Hematopoietic multipotent progenitor cell treated with erythropoietin and hydrocortisone succinate and interleukin-3 and kit ligand, for 8 days (in vitro differentiated cells): ENCODE results near the gene CEMIP2.
A peak's percentile ranks its signal among the peaks of the same experiment; 100 is the strongest.

ENCODE experiments used
- DNase-seq: peaks from one replicate; pipeline ENCODE4 v3.0.0-alpha.2; 2015

CEMIP2 gene

GRCh38 chr9:71769175-71770161 lies 1.2 kb upstream of the CEMIP2 start:
- DNase-seq = peak; percentile 69

- DNase-seq = no peak
Observed at GRCh38 chr9:71767776-71768321, 464 bp downstream of the CEMIP2 start.

GRCh38 chr9:71767163-71767775 lies 1.0 kb downstream of the CEMIP2 start:
- no peak for DNase-seq

- no peak for DNase-seq
Observed at GRCh38 chr9:71766663-71767062, 1.6 kb downstream of the CEMIP2 start.

GRCh38 chr9:71765693-71766092 lies 2.6 kb downstream of the CEMIP2 start:
- DNase-seq = no peak

- no peak for DNase-seq
Observed at GRCh38 chr9:71764891-71765290, 3.4 kb downstream of the CEMIP2 start.

GRCh38 chr9:71764463-71764862 lies 3.9 kb downstream of the CEMIP2 start:
- no peak for DNase-seq

GRCh38 chr9:71763832-71764231 lies 4.5 kb downstream of the CEMIP2 start:
- DNase-seq = no peak

- DNase-seq = no peak
Observed at GRCh38 chr9:71762900-71763653, 5.2 kb downstream of the CEMIP2 start.

GRCh38 chr9:71761938-71762353 lies 6.4 kb downstream of the CEMIP2 start:
- DNase-seq = no peak

GRCh38 chr9:71760901-71761300 lies 7.4 kb downstream of the CEMIP2 start:
- no peak for DNase-seq

- peak; percentile 64 for DNase-seq
Observed at GRCh38 chr9:71758785-71759184, 9.5 kb downstream of the CEMIP2 start.

GRCh38 chr9:71758277-71758676 lies 10.0 kb downstream of the CEMIP2 start:
- no peak for DNase-seq

- no peak for DNase-seq
Observed at GRCh38 chr9:71756753-71757152, 11.6 kb downstream of the CEMIP2 start.

- no peak for DNase-seq
Observed at GRCh38 chr9:71755869-71756268, 12.4 kb downstream of the CEMIP2 start.

- DNase-seq = no peak
Observed at GRCh38 chr9:71755230-71755629, 13.1 kb downstream of the CEMIP2 start.

GRCh38 chr9:71754151-71754550 lies 14.2 kb downstream of the CEMIP2 start:
- no peak for DNase-seq

GRCh38 chr9:71752928-71753327 lies 15.4 kb downstream of the CEMIP2 start:
- no peak for DNase-seq

- DNase-seq = no peak
Observed at GRCh38 chr9:71752352-71752751, 16.0 kb downstream of the CEMIP2 start.

- no peak for DNase-seq
Observed at GRCh38 chr9:71748280-71748743, 20.0 kb downstream of the CEMIP2 start.

GRCh38 chr9:71747576-71747975 lies 20.7 kb downstream of the CEMIP2 start:
- no peak for DNase-seq

GRCh38 chr9:71746758-71747125 lies 21.6 kb downstream of the CEMIP2 start:
- no peak for DNase-seq
